Coronary artery (tissue), 2 donors: Measurements from ENCODE around the gene LINGO4.
"Not testable (repeated sequence)": the region's sequence is repeated elsewhere in the genome, so short reads cannot be mapped to it uniquely, and the experiment has no call there.

Source experiments
- DNase-seq: peaks from one replicate; pipeline ENCODE4 v3.0.0-alpha.2; 2017; ENCODE audit warnings: low spot score
- H3K27ac ChIP-seq, 2 donors: fragments of 200-600 bp; sonication (generic); one replicate each; pipeline ENCODE4 v1.5.1; 2016 to 2019
- H3K4me3 ChIP-seq: fragments of 200-600 bp; sonication (generic); 2 replicates; pipeline ENCODE4 v1.5.1; 2016; ENCODE audit warnings: mild to moderate bottlenecking, moderate library complexity
- TF ChIP-seq, protein P1 (sequence below): fragments of 200-600 bp; sonication (generic); IDR thresholded peaks from one replicate; pipeline ENCODE4 v1.5.1; 2019; ENCODE audit warnings: antibody characterized with exemption

The LINGO4 gene

GRCh38 chr1:151790071-151790939 is 14.9 kb downstream of the LINGO4 start, which contains the start of gene TDRKH:
TDRKH (minus strand) TSS chr1:151790500; CDS start chr1:151783022, 7,478 bp downstream.
- Histone ChIP-seq H3K27ac (peak within 1 kb of the TSS; percentile 43 to 73), H3K4me3 (peak within 1 kb of the TSS; percentile 79)
- TF ChIP-seq, protein P1, sequence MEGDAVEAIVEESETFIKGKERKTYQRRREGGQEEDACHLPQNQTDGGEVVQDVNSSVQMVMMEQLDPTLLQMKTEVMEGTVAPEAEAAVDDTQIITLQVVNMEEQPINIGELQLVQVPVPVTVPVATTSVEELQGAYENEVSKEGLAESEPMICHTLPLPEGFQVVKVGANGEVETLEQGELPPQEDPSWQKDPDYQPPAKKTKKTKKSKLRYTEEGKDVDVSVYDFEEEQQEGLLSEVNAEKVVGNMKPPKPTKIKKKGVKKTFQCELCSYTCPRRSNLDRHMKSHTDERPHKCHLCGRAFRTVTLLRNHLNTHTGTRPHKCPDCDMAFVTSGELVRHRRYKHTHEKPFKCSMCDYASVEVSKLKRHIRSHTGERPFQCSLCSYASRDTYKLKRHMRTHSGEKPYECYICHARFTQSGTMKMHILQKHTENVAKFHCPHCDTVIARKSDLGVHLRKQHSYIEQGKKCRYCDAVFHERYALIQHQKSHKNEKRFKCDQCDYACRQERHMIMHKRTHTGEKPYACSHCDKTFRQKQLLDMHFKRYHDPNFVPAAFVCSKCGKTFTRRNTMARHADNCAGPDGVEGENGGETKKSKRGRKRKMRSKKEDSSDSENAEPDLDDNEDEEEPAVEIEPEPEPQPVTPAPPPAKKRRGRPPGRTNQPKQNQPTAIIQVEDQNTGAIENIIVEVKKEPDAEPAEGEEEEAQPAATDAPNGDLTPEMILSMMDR, result no peak
- peak; percentile 99 for DNase-seq

DNA sequence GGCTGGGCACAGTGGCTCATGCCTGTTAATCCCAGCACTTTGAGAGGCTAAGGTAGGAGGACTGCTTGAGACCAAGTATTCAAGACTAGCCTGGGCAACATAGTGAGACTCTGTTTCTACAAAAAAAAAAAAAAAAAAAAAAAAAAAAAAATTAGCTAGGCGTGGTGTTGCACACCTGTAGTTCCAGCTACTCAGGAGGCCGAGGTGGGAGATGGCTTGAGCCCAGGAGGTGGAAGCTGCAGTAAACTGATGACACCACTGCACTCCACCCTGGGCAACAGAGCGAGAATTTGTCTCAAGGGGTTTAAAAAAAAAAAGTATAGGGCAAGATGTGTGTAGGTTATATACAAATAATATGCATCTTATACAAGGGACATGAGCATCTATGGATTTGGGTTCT is 17.5 kb downstream of the LINGO4 start:
- H3K27ac ChIP-seq, result no peak overlapping the region
- no peak for DNase-seq
- TF ChIP-seq, protein P1, result no peak
- no peak overlapping the region for H3K4me3 ChIP-seq

GRCh38 chr1:151783796-151784195 is 21.4 kb downstream of the LINGO4 start:
- Histone ChIP-seq H3K4me3 (no peak overlapping the region), H3K27ac (peak overlapping the region in 1 of 2 donors; percentile 46)
- TF ChIP-seq, protein P1, result no peak
- DNase-seq, result no peak

- DNase-seq, result no peak
- TF ChIP-seq, protein P1, result no peak
- Histone ChIP-seq H3K4me3 (no peak overlapping the region), H3K27ac (no peak overlapping the region)
Observed at GRCh38 chr1:151782741-151783140, 22.5 kb downstream of the LINGO4 start.

GRCh38 chr1:151782026-151782425 is 23.2 kb downstream of the LINGO4 start:
- DNase-seq, H3K27ac ChIP-seq, H3K4me3 ChIP-seq: not testable (repeated sequence)

DNA sequence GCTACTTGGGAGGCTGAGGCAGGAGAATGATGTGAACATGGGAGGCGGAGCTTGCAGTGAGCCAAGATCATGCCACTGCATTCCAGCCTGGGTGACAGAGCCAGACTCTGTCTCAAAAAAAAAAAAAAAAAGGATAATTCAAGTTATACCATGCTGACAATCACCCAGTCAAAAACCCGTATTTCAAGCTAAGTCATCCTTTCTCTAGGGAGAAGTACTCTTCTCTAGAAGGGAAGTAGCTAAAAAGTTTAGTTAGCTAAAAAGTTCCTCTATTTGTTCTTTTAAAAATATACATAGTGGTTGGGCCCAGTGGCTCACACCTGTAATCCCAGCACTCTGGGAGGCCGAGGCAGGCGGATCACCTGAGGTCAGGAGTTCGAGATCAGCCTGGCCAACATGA is 24.5 kb downstream of the LINGO4 start:
- not testable (repeated sequence) for H3K4me3 ChIP-seq, DNase-seq, H3K27ac ChIP-seq

- DNase-seq, result no peak
- Histone ChIP-seq H3K4me3 (no peak overlapping the region), H3K27ac (no peak overlapping the region)
- TF ChIP-seq, protein P1, result no peak
Observed at GRCh38 chr1:151779852-151780251, 25.4 kb downstream of the LINGO4 start.

DNA sequence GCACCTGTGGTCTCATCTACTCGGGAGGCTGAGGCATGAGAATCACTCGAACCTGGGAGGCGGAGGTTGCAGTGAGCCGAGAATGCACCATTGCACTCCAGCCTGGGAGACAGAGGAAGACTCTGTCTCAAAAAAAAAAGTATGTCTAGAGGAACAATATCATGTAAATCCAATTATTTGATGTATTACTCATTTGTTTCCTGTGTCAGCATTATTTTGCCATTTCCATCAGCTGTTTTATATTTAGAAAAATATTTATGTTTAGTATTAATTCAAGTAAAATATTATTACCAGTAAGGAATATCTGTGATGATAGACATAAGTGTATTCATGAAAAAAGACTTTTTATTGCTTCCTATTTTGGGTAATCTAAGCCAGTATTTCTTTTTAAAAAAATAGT is 27.9 kb downstream of the LINGO4 start:
- TF ChIP-seq, protein P1, result no peak
- no peak for DNase-seq
- Histone ChIP-seq H3K27ac (no peak overlapping the region), H3K4me3 (no peak overlapping the region)
